GM23338 (cell line): ENCODE measurements around the gene ST8SIA2. TPM values are rescaled to one million over a fixed set of nuclear protein-coding genes. Genes with fewer than 3 reads are reported as not detected.
"Not testable (repeated sequence)": the region's sequence is repeated elsewhere in the genome, so short reads cannot be mapped to it uniquely, and the experiment has no call there.

Source experiments
- ATAC-seq: fragments of 200-7000 bp; cut with Tn5 transposase; 3 replicates; pipeline ENCODE4 v1.9.1; 2020
- DNase-seq: peaks from one replicate; pipeline ENCODE4 v3.0.0-alpha.2; 2015; ENCODE audit warnings: low spot score
- H2AFZ ChIP-seq: fragments of 200-600 bp; sonication (generic); 2 replicates; pipeline ENCODE4 v1.8.0; 2016; ENCODE audit warnings: antibody characterized with exemption, mild to moderate bottlenecking, moderate library complexity
- H3F3A ChIP-seq: fragments of 200-600 bp; sonication (generic); replicated peaks from 2 replicates; pipeline ENCODE4 v1.8.0; 2017; ENCODE audit warnings: antibody characterized with exemption, mixed run types, low read depth
- H3K27ac ChIP-seq: fragments of 200-600 bp; sonication (generic); 2 replicates; pipeline ENCODE4 v1.6.1; 2016; ENCODE audit warnings: low read depth
- H3K27me3 ChIP-seq: fragments of 200-600 bp; sonication (generic); 2 replicates; pipeline ENCODE4 v1.8.0; 2016; ENCODE audit warnings: mild to moderate bottlenecking, mixed run types, moderate library complexity; ENCODE audit not compliant: insufficient read depth
- H3K36me3 ChIP-seq: fragments of 200-600 bp; sonication (generic); 2 replicates; pipeline ENCODE4 v1.8.0; 2016; ENCODE audit warnings: mild to moderate bottlenecking; ENCODE audit not compliant: insufficient read depth
- H3K4me1 ChIP-seq: fragments of 200-600 bp; sonication (generic); 2 replicates; pipeline ENCODE4 v1.8.0; 2016; ENCODE audit warnings: mild to moderate bottlenecking, moderate library complexity; ENCODE audit not compliant: insufficient read depth
- H3K4me2 ChIP-seq: fragments of 200-600 bp; sonication (generic); 2 replicates; pipeline ENCODE4 v1.7.1; 2017; ENCODE audit warnings: mixed run types
- H3K4me3 ChIP-seq: fragments of 200-600 bp; sonication (generic); 2 replicates; pipeline ENCODE4 v1.6.1; 2016; ENCODE audit warnings: mixed run types
- H3K79me2 ChIP-seq: fragments of 200-600 bp; sonication (generic); replicated peaks from 2 replicates; pipeline ENCODE4 v1.8.0; 2017; ENCODE audit warnings: mild to moderate bottlenecking; ENCODE audit not compliant: insufficient read depth
- H3K9me2 ChIP-seq: fragments of 200-600 bp; sonication (generic); 2 replicates; pipeline ENCODE4 v1.8.0; 2017; ENCODE audit not compliant: insufficient read depth
- H4K20me1 ChIP-seq: fragments of 200-600 bp; sonication (generic); replicated peaks from 2 replicates; pipeline ENCODE4 v1.8.0; 2017; ENCODE audit warnings: mild to moderate bottlenecking; ENCODE audit not compliant: insufficient read depth
- H3K27ac Mint-ChIP-seq: 2 replicates; pipeline ENCODE4 v1.8.0; 2020; ENCODE audit warnings: inconsistent platforms, mild to moderate bottlenecking, moderate library complexity, mixed read lengths
- H3K27me3 Mint-ChIP-seq: 3 replicates; pipeline ENCODE4 v1.8.0; 2022; ENCODE audit warnings: low read depth, mild to moderate bottlenecking, moderate library complexity, mixed read lengths, inconsistent platforms; ENCODE audit not compliant: insufficient read depth, poor library complexity
- H3K36me3 Mint-ChIP-seq: 3 replicates; pipeline ENCODE4 v1.8.0; 2021; ENCODE audit warnings: low read depth, mild to moderate bottlenecking, inconsistent platforms, moderate library complexity, mixed read lengths
- H3K4me1 Mint-ChIP-seq: 3 replicates; pipeline ENCODE4 v1.8.0; 2020; ENCODE audit warnings: mild to moderate bottlenecking, inconsistent platforms, mixed read lengths
- H3K4me3 Mint-ChIP-seq: 3 replicates; pipeline ENCODE4 v1.8.0; 2021; ENCODE audit warnings: moderate library complexity, mild to moderate bottlenecking, inconsistent platforms, mixed read lengths
- H3K9me3 Mint-ChIP-seq: 3 replicates; pipeline ENCODE4 v1.8.0; 2020; ENCODE audit warnings: moderate library complexity, mild to moderate bottlenecking, inconsistent platforms, mixed read lengths
- ETS1 ChIP-seq: IDR thresholded peaks from 2 replicates; pipeline ENCODE4 v1.6.1; 2016; ENCODE audit warnings: antibody characterized with exemption
- EZH2 ChIP-seq: fragments of 200-600 bp; sonication (generic); IDR thresholded peaks from one replicate; pipeline ENCODE4 v1.8.0; 2017; ENCODE audit warnings: antibody characterized with exemption, mild to moderate bottlenecking, low read depth; ENCODE audit not compliant: unreplicated experiment
- JUNB ChIP-seq: IDR thresholded peaks from one replicate; pipeline ENCODE4 v1.6.1; 2016; ENCODE audit warnings: antibody characterized with exemption; ENCODE audit not compliant: unreplicated experiment
- ZNF331 ChIP-seq: fragments of 250-450 bp; sonication (Bioruptor Pico); IDR thresholded peaks from 2 replicates; pipeline ENCODE4 v1.5.0; 2020; ENCODE audit warnings: low read depth, mild to moderate bottlenecking, moderate library complexity
- polyA plus RNA-seq: library from polyadenylated mRNA; unstranded; fragments of >200 nt; fragmentation: Nextera tagmentation; extraction: Ambion mirVana; gene quantifications from 2 replicates; pipeline ENCODE4 v1.2.1, GENCODE V29; 2016
- total RNA-seq: library from RNA; depleted of rRNA; stranded (reverse); fragments of >200 nt; shearing (Covaris generic); gene quantifications from 2 replicates; pipeline ENCODE4 v1.2.3, GENCODE V29; 2014
- TF ChIP-seq, protein P1 (sequence below), 2 experiments: fragments of 200-600 bp in 1 of 2; sonication (generic) in 1 of 2; conservative IDR thresholded peaks; 2 replicates each; pipeline versions ENCODE4 v1.5.1 to v1.6.1; 2016 to 2017; ENCODE audit warnings: antibody characterized with exemption in 2 of 2, low read depth in 2 of 2, mild to moderate bottlenecking in 2 of 2, moderate library complexity in 1 of 2

ST8SIA2 gene
- total and polyA plus RNA-seq, 2 experiments from 2014 or later = 0.66 to 1.2 TPM

DNA sequence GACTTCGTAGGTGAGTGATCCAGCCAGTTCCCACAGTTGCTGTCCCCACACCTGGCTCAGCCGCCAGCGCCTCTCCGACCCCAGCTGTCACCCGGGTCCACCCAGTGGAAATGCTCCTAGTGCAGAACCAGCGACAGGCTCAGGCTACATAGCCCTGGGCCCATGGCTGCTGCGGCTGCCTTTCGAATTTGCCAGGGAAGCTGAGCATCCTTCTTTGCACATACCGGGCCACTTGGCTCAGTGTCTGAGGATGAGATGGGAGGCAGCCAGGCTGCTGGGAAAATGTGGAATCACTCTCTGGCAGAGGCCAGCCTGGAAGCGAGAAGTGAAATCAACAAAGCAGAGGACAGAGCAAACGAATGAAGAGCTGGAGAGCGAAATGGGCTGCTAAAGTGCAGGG is 80.1 kb downstream of the ST8SIA2 start (continued):
- no peak for TF ChIP-seq EZH2
- TF ChIP-seq JUNB = no peak
- TF ChIP-seq, protein P1, sequence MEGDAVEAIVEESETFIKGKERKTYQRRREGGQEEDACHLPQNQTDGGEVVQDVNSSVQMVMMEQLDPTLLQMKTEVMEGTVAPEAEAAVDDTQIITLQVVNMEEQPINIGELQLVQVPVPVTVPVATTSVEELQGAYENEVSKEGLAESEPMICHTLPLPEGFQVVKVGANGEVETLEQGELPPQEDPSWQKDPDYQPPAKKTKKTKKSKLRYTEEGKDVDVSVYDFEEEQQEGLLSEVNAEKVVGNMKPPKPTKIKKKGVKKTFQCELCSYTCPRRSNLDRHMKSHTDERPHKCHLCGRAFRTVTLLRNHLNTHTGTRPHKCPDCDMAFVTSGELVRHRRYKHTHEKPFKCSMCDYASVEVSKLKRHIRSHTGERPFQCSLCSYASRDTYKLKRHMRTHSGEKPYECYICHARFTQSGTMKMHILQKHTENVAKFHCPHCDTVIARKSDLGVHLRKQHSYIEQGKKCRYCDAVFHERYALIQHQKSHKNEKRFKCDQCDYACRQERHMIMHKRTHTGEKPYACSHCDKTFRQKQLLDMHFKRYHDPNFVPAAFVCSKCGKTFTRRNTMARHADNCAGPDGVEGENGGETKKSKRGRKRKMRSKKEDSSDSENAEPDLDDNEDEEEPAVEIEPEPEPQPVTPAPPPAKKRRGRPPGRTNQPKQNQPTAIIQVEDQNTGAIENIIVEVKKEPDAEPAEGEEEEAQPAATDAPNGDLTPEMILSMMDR (conservative IDR thresholded peaks at IDR 0.05; ENCODE audit: low read depth in 2 of 2) = no peak

DNA sequence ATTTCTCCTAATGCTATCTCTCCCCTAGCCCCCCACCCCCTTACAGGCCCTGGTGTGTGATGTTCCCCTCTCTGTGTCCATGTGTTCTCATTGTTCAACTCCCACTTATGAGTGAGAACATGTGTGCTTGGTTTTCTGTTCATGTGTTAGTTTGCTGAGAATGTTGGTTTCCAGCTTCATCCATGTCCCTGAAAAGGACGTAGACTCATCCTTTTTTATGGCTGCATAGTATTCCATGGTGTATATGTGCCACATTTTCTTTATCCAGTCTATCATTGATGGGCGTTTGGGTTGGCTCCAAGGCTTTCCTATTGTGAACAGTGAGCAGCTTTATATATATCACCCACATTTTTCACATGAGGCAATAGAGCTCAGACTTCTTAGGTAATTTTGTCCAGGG is 86.0 kb downstream of the ST8SIA2 start:
- not testable (repeated sequence) for H3K4me1 ChIP-seq, ATAC-seq, H3K79me2 ChIP-seq, DNase-seq, H3K4me3 ChIP-seq, H3K4me1 Mint-ChIP-seq, H3K36me3 ChIP-seq, H4K20me1 ChIP-seq, H3K27ac Mint-ChIP-seq, H3K4me2 ChIP-seq, H3K9me3 Mint-ChIP-seq, H3K36me3 Mint-ChIP-seq, H2AFZ ChIP-seq, H3K4me3 Mint-ChIP-seq, H3K9me2 ChIP-seq, H3K27ac ChIP-seq, H3F3A ChIP-seq, H3K27me3 Mint-ChIP-seq, H3K27me3 ChIP-seq

- ATAC-seq = no peak
- no peak overlapping the region for H2AFZ ChIP-seq
- no peaks in the 10 kb centered on the region for H3K36me3 ChIP-seq
- Mint-ChIP-seq H3K9me3 (peaks cover 4% of the 10 kb centered on the region; the same call in 2 of the 3 replicates), H3K4me1 (peaks cover 7% of the 10 kb centered on the region), H3K36me3 (no peaks in the 10 kb centered on the region), H3K27me3 (peaks cover 2% of the 10 kb centered on the region), H3K4me3 (no peak overlapping the region), H3K27ac (no peak overlapping the region)
- H4K20me1 ChIP-seq = no peaks in the 10 kb centered on the region
- TF ChIP-seq, protein P1 (conservative IDR thresholded peaks at IDR 0.05; ENCODE audit: low read depth in 2 of 2) = no peak
- no peak for TF ChIP-seq JUNB
- TF ChIP-seq ETS1 = no peak
- TF ChIP-seq EZH2 = no peak
- TF ChIP-seq ZNF331 = no peak
- H3F3A ChIP-seq = no peaks in the 10 kb centered on the region
- no peaks in the 10 kb centered on the region for H3K27me3 ChIP-seq
- no peak overlapping the region for H3K4me3 ChIP-seq
- H3K79me2 ChIP-seq = no peaks in the 10 kb centered on the region
- no peak overlapping the region for H3K4me2 ChIP-seq
- no peak overlapping the region for H3K27ac ChIP-seq
- DNase-seq = no peak
- H3K9me2 ChIP-seq = peaks cover 4% of the 10 kb centered on the region; the same call in 1 of the 2 replicates
- no peaks in the 10 kb centered on the region; the same call in 1 of the 2 replicates for H3K4me1 ChIP-seq
Observed at GRCh38 chr15:92480361-92480760, 86.7 kb downstream of the ST8SIA2 start.
